ENCODE data around the gene ERMP1. TPM values are rescaled to one million over a fixed set of nuclear protein-coding genes. Genes with fewer than 3 reads are reported as not detected.

ERMP1 gene
- total and polyA plus RNA-seq, 2 experiments from 2014 or later, result 15.9 to 22.4 TPM

GRCh38 chr9:5825895-5826622, 6.9 kb downstream of the ERMP1 start:
- WGBS (ENCODE audit: low lambda C conversion rate, missing lambda C conversion rate), result 90% methylated on average over 2 of the region's 2 CpGs
- Histone ChIP-seq H3K4me3 (no peak overlapping the region), H4K20me1 (ENCODE audit: insufficient read depth, poor library complexity, severe bottlenecking) (no peaks in the 10 kb centered on the region), H3K36me3 (replicated peaks; ENCODE audit: insufficient read depth, low read depth) (no peaks in the 10 kb centered on the region), H3K79me2 (peaks cover 21% of the 10 kb centered on the region), H3K27me3 (no peaks in the 10 kb centered on the region), H3K9me3 (ENCODE audit: low read depth) (no peaks in the 10 kb centered on the region), H3K9me2 (replicated peaks; ENCODE audit: insufficient read depth) (no peaks in the 10 kb centered on the region), H3K27ac (no peak overlapping the region), H3K4me2 (no peak overlapping the region), H3K4me1 (ENCODE audit: insufficient read depth) (no peaks in the 10 kb centered on the region), H2AFZ (no peak overlapping the region)
- no peak for DNase-seq (ENCODE audit: low spot score)
- no peak for TF ChIP-seq EZH2 (IDR thresholded peaks at IDR 0.05; ENCODE audit: borderline replicate concordance)
- no peak for TF ChIP-seq EZH2phosphoT487 (IDR thresholded peaks at IDR 0.05; ENCODE audit: low read depth, severe bottlenecking, unreplicated experiment)
- no peak for TF ChIP-seq CTCF (IDR thresholded peaks at IDR 0.05; ENCODE audit: poor library complexity)

GRCh38 chr9:5825223-5825622, 7.7 kb downstream of the ERMP1 start:
- DNase-seq (ENCODE audit: low spot score), result no peak
- no peaks in the 10 kb centered on the region for H3K36me3 ChIP-seq (replicated peaks; ENCODE audit: insufficient read depth, low read depth)
- no peaks in the 10 kb centered on the region for H4K20me1 ChIP-seq (ENCODE audit: insufficient read depth, poor library complexity, severe bottlenecking)
- H3K27me3 ChIP-seq, result no peaks in the 10 kb centered on the region
- no peak overlapping the region for H3K4me2 ChIP-seq
- H3K27ac ChIP-seq, result no peak overlapping the region
- TF ChIP-seq EZH2 (IDR thresholded peaks at IDR 0.05; ENCODE audit: borderline replicate concordance) (no peak), EZH2phosphoT487 (IDR thresholded peaks at IDR 0.05; ENCODE audit: low read depth, severe bottlenecking, unreplicated experiment) (no peak), CTCF (IDR thresholded peaks at IDR 0.05; ENCODE audit: poor library complexity) (no peak)
- peaks cover 13% of the 10 kb centered on the region for H3K79me2 ChIP-seq
- no peak overlapping the region for H3K4me3 ChIP-seq
- H3K4me1 ChIP-seq (ENCODE audit: insufficient read depth), result no peaks in the 10 kb centered on the region
- H2AFZ ChIP-seq, result no peak overlapping the region
- H3K9me3 ChIP-seq (ENCODE audit: low read depth), result no peaks in the 10 kb centered on the region
- H3K9me2 ChIP-seq (replicated peaks; ENCODE audit: insufficient read depth), result no peaks in the 10 kb centered on the region
- WGBS (ENCODE audit: low lambda C conversion rate, missing lambda C conversion rate), result 96% methylated on average over 1 of the region's 1 CpG

- TF ChIP-seq CTCF (IDR thresholded peaks at IDR 0.05; ENCODE audit: poor library complexity), result no peak
- TF ChIP-seq EZH2 (IDR thresholded peaks at IDR 0.05; ENCODE audit: borderline replicate concordance), result no peak
- TF ChIP-seq EZH2phosphoT487 (IDR thresholded peaks at IDR 0.05; ENCODE audit: low read depth, severe bottlenecking, unreplicated experiment), result no peak
- Histone ChIP-seq H3K4me2 (no peak overlapping the region), H3K4me1 (ENCODE audit: insufficient read depth) (no peaks in the 10 kb centered on the region), H3K36me3 (replicated peaks; ENCODE audit: insufficient read depth, low read depth) (no peaks in the 10 kb centered on the region), H3K9me2 (replicated peaks; ENCODE audit: insufficient read depth) (no peaks in the 10 kb centered on the region), H3K4me3 (no peak overlapping the region), H2AFZ (no peak overlapping the region), H3K27me3 (no peaks in the 10 kb centered on the region), H3K27ac (no peak overlapping the region), H4K20me1 (ENCODE audit: insufficient read depth, poor library complexity, severe bottlenecking) (no peaks in the 10 kb centered on the region), H3K79me2 (no peaks in the 10 kb centered on the region), H3K9me3 (ENCODE audit: low read depth) (no peaks in the 10 kb centered on the region)
- no peak for DNase-seq (ENCODE audit: low spot score)
- 93% methylated on average over 1 of the region's 1 CpG for WGBS (ENCODE audit: low lambda C conversion rate, missing lambda C conversion rate)
Observed at GRCh38 chr9:5820425-5820824, 12.5 kb downstream of the ERMP1 start.

Measured in hepatocyte (in vitro differentiated cells).